Thyroid gland (tissue), 4 donors: ENCODE data around the gene ANKRD53. TPM values are rescaled to one million over a fixed set of nuclear protein-coding genes. Genes with fewer than 3 reads are reported as not detected.

ENCODE experiments used
- DNase-seq, 2 donors: peaks; one replicate each; pipeline ENCODE4 v3.0.0-alpha.2; 2019
- H3K27ac ChIP-seq, 3 donors: fragments of 200-600 bp; sonication (generic); 1 replicate in 2 of 3; 2 replicates in 1 of 3; pipeline ENCODE4 v1.5.1; 2016 to 2019; ENCODE audit warnings: mild to moderate bottlenecking in 1 of 3, moderate library complexity in 1 of 3
- H3K27me3 ChIP-seq: fragments of 200-600 bp; sonication (generic); one replicate; pipeline ENCODE4 v1.5.1; 2019
- H3K36me3 ChIP-seq, 2 donors: fragments of 200-600 bp; sonication (generic); one replicate each; pipeline ENCODE4 v1.5.1; 2016 to 2019
- H3K4me1 ChIP-seq, 2 donors: fragments of 200-600 bp; sonication (generic); one replicate each; pipeline ENCODE4 v1.5.1; 2017 to 2019
- H3K4me3 ChIP-seq, 3 donors: fragments of 200-600 bp; sonication (generic); replicated peaks in 1 of 3; 1 replicate in 2 of 3; 2 replicates in 1 of 3; pipeline ENCODE4 v1.5.1; 2016; ENCODE audit warnings: mild to moderate bottlenecking in 1 of 3
- H3K9me3 ChIP-seq: fragments of 200-600 bp; sonication (generic); one replicate; pipeline ENCODE4 v1.5.1; 2017
- CTCF ChIP-seq, 6 experiments: fragments of 200-600 bp in 3 of 6; fragments of 450-650 bp in 3 of 6; sonication (generic) in 3 of 6; IDR thresholded peaks; one replicate each; pipeline ENCODE4 v1.5.1; 2016 to 2019; ENCODE audit warnings: antibody characterized with exemption in 6 of 6, mild to moderate bottlenecking in 2 of 6, inconsistent platforms in 1 of 6, moderate library complexity in 1 of 6
- POLR2A ChIP-seq, 2 donors: fragments of 450-650 bp; IDR thresholded peaks; one replicate each; pipeline ENCODE4 v1.6.1; 2017; ENCODE audit warnings: antibody characterized with exemption in 2 of 2, mild to moderate bottlenecking in 2 of 2, moderate library complexity in 1 of 2
- WGBS, 2 donors: methylation state at CpG; one replicate each; pipeline ENCODE4 v1.1.5; 2017; 5-methylcytosine and 5-hydroxymethylcytosine counted together
- intact Hi-C: fragments of 100-400 bp; cut with DNase I; formaldehyde crosslinking; loops from one replicate; pipeline ENCODE4 v1.15.1; 2023
- total RNA-seq, 4 donors: library from RNA; depleted of rRNA; stranded (reverse); fragments of >200 nt; gene quantifications; one replicate each; pipeline ENCODE4 v1.2.3, GENCODE V29; 2016

Gene ANKRD53
- total RNA-seq, 4 donors from 2014 or later, result 1.5 to 4.3 (median 2.7) TPM

GRCh38 chr2:70942396-70943204 is 35.8 kb upstream of the ANKRD53 start:
- Histone ChIP-seq H3K27ac (no peak overlapping the region), H3K36me3 (no peaks in the 10 kb centered on the region), H3K4me3 (no peak overlapping the region), H3K4me1 (peaks cover 0 to 6% of the 10 kb centered on the region in 2 donors), H3K9me3 (no peaks in the 10 kb centered on the region), H3K27me3 (no peaks in the 10 kb centered on the region)
- WGBS, 2 donors, result 62 to 69% methylated on average over 6 of the region's 6 CpGs
- intact Hi-C loops, result no loop called here
- TF ChIP-seq CTCF (IDR thresholded peaks at IDR 0.05), result no peak
- no peak for TF ChIP-seq POLR2A (IDR thresholded peaks at IDR 0.05)
- no peak for DNase-seq

GRCh38 chr2:70943205-70943871 is 35.1 kb upstream of the ANKRD53 start:
- TF ChIP-seq CTCF (IDR thresholded peaks at IDR 0.05), result no peak
- TF ChIP-seq POLR2A (IDR thresholded peaks at IDR 0.05), result no peak
- intact Hi-C loops, result no loop called here
- H3K9me3 ChIP-seq, result no peaks in the 10 kb centered on the region
- peaks cover 0 to 6% of the 10 kb centered on the region in 2 donors for H3K4me1 ChIP-seq
- H3K27me3 ChIP-seq, result no peaks in the 10 kb centered on the region
- no peaks in the 10 kb centered on the region for H3K36me3 ChIP-seq
- no peak overlapping the region for H3K27ac ChIP-seq
- no peak for DNase-seq
- no peak overlapping the region for H3K4me3 ChIP-seq
- 79 to 80% methylated on average over 11 of the region's 11 CpGs for WGBS, 2 donors

- 78% methylated on average over 4 of the region's 4 CpGs for WGBS, 2 donors
- no peaks in the 10 kb centered on the region for H3K36me3 ChIP-seq
- H3K9me3 ChIP-seq, result no peaks in the 10 kb centered on the region
- intact Hi-C loops, result no loop called here
- peaks cover 0 to 6% of the 10 kb centered on the region in 2 donors for H3K4me1 ChIP-seq
- H3K27me3 ChIP-seq, result no peaks in the 10 kb centered on the region
- H3K4me3 ChIP-seq, result no peak overlapping the region
- no peak overlapping the region for H3K27ac ChIP-seq
- no peak for DNase-seq
- TF ChIP-seq POLR2A (IDR thresholded peaks at IDR 0.05), result no peak
Measured at GRCh38 chr2:70944111-70944690, 34.2 kb upstream of the ANKRD53 start.

- intact Hi-C loops, result loop anchor here (2.0 kb wide), 1 partner anchor 84 kb away; no protein-coding TSS in a partner anchor
- H3K4me3 ChIP-seq, result no peak overlapping the region
- no peaks in the 10 kb centered on the region for H3K36me3 ChIP-seq
- H3K4me1 ChIP-seq, result peaks cover 0 to 6% of the 10 kb centered on the region in 2 donors
- H3K9me3 ChIP-seq, result no peaks in the 10 kb centered on the region
- TF ChIP-seq POLR2A (IDR thresholded peaks at IDR 0.05) (no peak), CTCF (IDR thresholded peaks at IDR 0.05) (peak; percentile 44 to 73 (median 62))
- no peak overlapping the region for H3K27ac ChIP-seq
- H3K27me3 ChIP-seq, result no peaks in the 10 kb centered on the region
- peak; percentile 49 to 59 for DNase-seq
- 13 to 17% methylated on average over 8 of the region's 8 CpGs for WGBS, 2 donors
Measured at GRCh38 chr2:70946832-70947442, 31.5 kb upstream of the ANKRD53 start.

- Histone ChIP-seq H3K27me3 (no peaks in the 10 kb centered on the region), H3K36me3 (no peaks in the 10 kb centered on the region), H3K4me1 (peaks cover 0 to 6% of the 10 kb centered on the region in 2 donors), H3K27ac (no peak overlapping the region), H3K9me3 (no peaks in the 10 kb centered on the region), H3K4me3 (no peak overlapping the region)
- intact Hi-C loops, result loop anchor here (2.0 kb wide), 1 partner anchor 85 kb away; no protein-coding TSS in a partner anchor
- DNase-seq, result no peak
- 40 to 56% methylated on average over 5 to 11 of the region's 11 CpGs for WGBS, 2 donors
- TF ChIP-seq POLR2A (IDR thresholded peaks at IDR 0.05) (no peak), CTCF (IDR thresholded peaks at IDR 0.05) (no peak)
Measured at GRCh38 chr2:70947556-70948184, 30.8 kb upstream of the ANKRD53 start.
